Colonic mucosa (tissue), 4 donors: ENCODE measurements around the gene ORAI1. TPM values are rescaled to one million over a fixed set of nuclear protein-coding genes. Genes with fewer than 3 reads are reported as not detected.

Experiments
- DNase-seq: peaks from one replicate; pipeline ENCODE4 v3.0.0-alpha.2; 2020
- H3K27ac ChIP-seq: fragments of 200-600 bp; one replicate; pipeline ENCODE4 v1.8.0; 2021
- H3K27me3 ChIP-seq: fragments of 200-600 bp; one replicate; pipeline ENCODE4 v1.8.0; 2021
- H3K36me3 ChIP-seq: fragments of 200-600 bp; one replicate; pipeline ENCODE4 v1.8.0; 2021
- H3K4me1 ChIP-seq: fragments of 200-600 bp; one replicate; pipeline ENCODE4 v1.8.0; 2021; ENCODE audit warnings: mild to moderate bottlenecking
- H3K4me3 ChIP-seq: fragments of 200-600 bp; one replicate; pipeline ENCODE4 v1.8.0; 2021
- H3K9ac ChIP-seq, 2 donors: one replicate each; pipeline ENCODE4 v1.7.0; 2013; ENCODE audit warnings: control low read depth in 2 of 2, low read depth in 2 of 2, low read length in 2 of 2
- H3K9me3 ChIP-seq: fragments of 200-600 bp; one replicate; pipeline ENCODE4 v1.8.0; 2021
- CTCF ChIP-seq: fragments of 200-600 bp; IDR thresholded peaks from one replicate; pipeline ENCODE4 v1.8.0; 2022; ENCODE audit warnings: antibody characterized with exemption, mild to moderate bottlenecking
- intact Hi-C: fragments of 100-400 bp; cut with DNase I; formaldehyde crosslinking; loops from one replicate; pipeline ENCODE4 v1.14.1; 2022
- total RNA-seq, 2 donors: library from RNA; stranded (reverse); fragmentation: NEBNext Ultra II Directional in 1 of 2; extraction: Animal tissue kit (Norgen Biotek cat#: 25700) in 1 of 2; gene quantifications; one replicate each; pipeline ENCODE4 v1.2.1, GENCODE V29; 2021
- donor health status: healthy.
- donor health status: DM: no; HTN: no; CAD: no.
- donor health status: DM: no; HTN: no; CAD: no.

Gene ORAI1
- total RNA-seq, 2 donors from 2014 or later, result 14.6 to 23.5 TPM

DNA sequence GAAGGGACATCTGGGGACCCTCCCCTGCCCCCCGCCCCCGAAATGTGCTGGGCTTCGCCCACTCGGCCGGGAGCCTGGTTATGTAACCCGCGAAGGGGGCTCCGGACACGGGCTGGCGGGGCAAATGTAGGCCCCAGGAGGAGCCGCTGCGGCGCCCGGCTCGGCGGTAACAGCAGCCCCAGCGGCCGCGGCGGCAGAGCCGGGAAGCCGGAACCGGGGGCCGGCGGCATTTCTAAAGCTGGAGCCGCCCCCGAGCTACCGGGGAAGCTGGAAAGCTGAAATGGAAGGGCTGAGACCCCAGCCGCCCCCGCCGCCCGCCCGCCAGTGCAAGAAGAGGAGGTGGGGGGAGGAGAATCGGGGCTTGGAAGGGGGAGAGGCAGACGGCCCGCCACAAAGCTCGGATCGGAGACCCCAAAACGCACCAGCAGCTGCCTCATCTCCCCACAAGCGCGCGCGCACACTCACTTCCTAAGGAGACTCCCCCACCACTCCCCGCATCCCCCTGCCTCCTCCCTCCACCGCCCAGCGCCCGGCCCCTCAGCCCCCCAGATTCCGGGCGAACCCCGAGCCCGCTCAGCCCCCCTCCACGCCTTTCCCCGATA, 47.0 kb upstream of the ORAI1 start:
- Histone ChIP-seq H3K36me3 (no peaks in the 10 kb centered on the region), H3K27ac (peak overlapping the region; percentile 60), H3K27me3 (no peaks in the 10 kb centered on the region), H3K4me3 (peak overlapping the region; percentile 55), H3K9ac (peak overlapping the region; percentile 66 to 68), H3K9me3 (no peaks in the 10 kb centered on the region), H3K4me1 (peaks cover 5% of the 10 kb centered on the region)
- intact Hi-C loops, result no loop called here
- peak; percentile 60 for DNase-seq
- TF ChIP-seq CTCF, result no peak

- no peak for TF ChIP-seq CTCF
- intact Hi-C loops, result no loop called here
- Histone ChIP-seq H3K27ac (peak overlapping the region; percentile 60), H3K36me3 (no peaks in the 10 kb centered on the region), H3K27me3 (no peaks in the 10 kb centered on the region), H3K9ac (peak overlapping the region; percentile 50 to 66), H3K4me3 (peak overlapping the region; percentile 55), H3K9me3 (no peaks in the 10 kb centered on the region), H3K4me1 (peaks cover 5% of the 10 kb centered on the region)
- DNase-seq, result peak; percentile 86
Observed at GRCh38 chr12:121579981-121580868, 46.1 kb upstream of the ORAI1 start.

- H3K9ac ChIP-seq, result peak within 1 kb of the TSS; percentile 50 to 66
- H3K4me3 ChIP-seq, result peak within 1 kb of the TSS; percentile 55
- no peak for TF ChIP-seq CTCF
- H3K27me3 ChIP-seq, result no peaks in the 10 kb centered on the region
- H3K36me3 ChIP-seq, result no peaks in the 10 kb centered on the region
- intact Hi-C loops, result no loop called here
- peak within 1 kb of the TSS; percentile 60 for H3K27ac ChIP-seq
- no peaks in the 10 kb centered on the region for H3K9me3 ChIP-seq
- peaks cover 5% of the 10 kb centered on the region for H3K4me1 ChIP-seq
- DNase-seq, result peak; percentile 45
Observed at GRCh38 chr12:121580959-121581685, 45.2 kb upstream of the ORAI1 start, which contains the start of gene KDM2B. TSS of gene KDM2B (minus strand) at chr12:121581023. CDS start at chr12:121580911, 112 bp downstream.

DNA sequence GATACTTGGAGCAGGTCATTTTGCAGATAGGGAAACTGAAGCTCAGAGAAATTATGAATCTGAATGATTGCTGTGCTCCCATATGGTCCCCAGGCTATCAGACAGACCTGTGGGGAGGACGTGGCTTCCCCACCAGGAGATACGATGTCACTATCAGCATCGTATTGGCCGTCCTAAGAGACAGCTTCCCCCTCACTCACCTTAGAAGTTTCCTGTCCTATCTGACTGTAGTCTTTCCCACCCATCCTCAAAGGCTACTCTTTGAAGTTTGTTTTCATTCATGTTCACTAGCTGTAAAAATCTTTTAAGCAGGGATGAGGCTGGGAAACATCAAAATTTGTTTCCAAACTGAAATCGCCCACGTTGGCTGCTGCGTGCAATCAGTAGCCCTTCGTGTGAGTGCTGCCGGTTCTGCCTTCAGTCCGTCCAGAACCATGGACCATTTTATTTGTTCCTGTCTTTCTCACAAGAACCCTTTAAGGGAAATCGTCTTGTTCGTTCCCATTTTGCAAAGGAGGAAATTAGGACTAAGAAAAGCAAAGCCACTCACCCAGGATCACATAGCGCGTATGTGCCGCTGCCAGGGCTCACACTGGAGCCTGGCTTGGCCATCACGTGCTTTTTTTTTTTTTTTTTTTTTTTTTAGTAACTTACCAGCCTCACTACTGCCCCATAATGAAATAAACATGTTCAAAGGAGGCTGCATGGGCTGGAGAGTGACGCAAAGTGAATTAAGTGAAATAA, 44.5 kb upstream of the ORAI1 start:
- Histone ChIP-seq H3K9ac (peak overlapping the region; percentile 16 to 36), H3K27ac (peak overlapping the region; percentile 60)

More for the DNA sequence above, 44.5 kb upstream of the ORAI1 start:
- H3K4me3 ChIP-seq, result no peak overlapping the region
- no peak for TF ChIP-seq CTCF
- H3K27me3 ChIP-seq, result no peaks in the 10 kb centered on the region
- H3K4me1 ChIP-seq, result peaks cover 5% of the 10 kb centered on the region
- H3K9me3 ChIP-seq, result no peaks in the 10 kb centered on the region
- peak; percentile 27 for DNase-seq
- intact Hi-C loops, result no loop called here
- no peaks in the 10 kb centered on the region for H3K36me3 ChIP-seq
